ENCODE measurements around the gene KCNAB1.

Gene KCNAB1

GRCh38 chr3:156412600-156412999 lies 292.2 kb downstream of the KCNAB1 start:
- DNase-seq (ENCODE audit: low read depth) = no peak

GRCh38 chr3:156413293-156413892 lies 293.0 kb downstream of the KCNAB1 start:
- DNase-seq (ENCODE audit: low read depth) = no peak

- no peak for DNase-seq (ENCODE audit: low read depth)
These were observed 296.6 kb downstream of the KCNAB1 start for GRCh38 chr3:156416846-156417558.

GRCh38 chr3:156417559-156418132 lies 297.3 kb downstream of the KCNAB1 start:
- no peak for DNase-seq (ENCODE audit: low read depth)

- no peak for DNase-seq (ENCODE audit: low read depth)
These were observed 298.1 kb downstream of the KCNAB1 start for GRCh38 chr3:156418428-156418827.

- DNase-seq (ENCODE audit: low read depth) = no peak
These were observed 301.2 kb downstream of the KCNAB1 start for GRCh38 chr3:156421534-156421933.

GRCh38 chr3:156424758-156425157 lies 304.4 kb downstream of the KCNAB1 start:
- DNase-seq (ENCODE audit: low read depth) = no peak

- DNase-seq (ENCODE audit: low read depth) = no peak
These were observed 305.3 kb downstream of the KCNAB1 start for GRCh38 chr3:156425651-156426050.

GRCh38 chr3:156429125-156429524 lies 308.7 kb downstream of the KCNAB1 start:
- no peak for DNase-seq (ENCODE audit: low read depth)

- no peak for DNase-seq (ENCODE audit: low read depth)
These were observed 311.2 kb downstream of the KCNAB1 start for GRCh38 chr3:156431334-156432124.

- no peak for DNase-seq (ENCODE audit: low read depth)
These were observed 312.2 kb downstream of the KCNAB1 start for GRCh38 chr3:156432563-156432962.

- DNase-seq (ENCODE audit: low read depth) = no peak
These were observed 312.8 kb downstream of the KCNAB1 start for GRCh38 chr3:156433138-156433537.

GRCh38 chr3:156433910-156434309 lies 313.5 kb downstream of the KCNAB1 start:
- DNase-seq (ENCODE audit: low read depth) = no peak

- no peak for DNase-seq (ENCODE audit: low read depth)
These were observed 314.5 kb downstream of the KCNAB1 start for GRCh38 chr3:156434921-156435320.

GRCh38 chr3:156443079-156443478 lies 322.7 kb downstream of the KCNAB1 start:
- no peak for DNase-seq (ENCODE audit: low read depth)

GRCh38 chr3:156445117-156446090 lies 325.0 kb downstream of the KCNAB1 start:
- DNase-seq (ENCODE audit: low read depth) = no peak

- no peak for DNase-seq (ENCODE audit: low read depth)
These were observed 327.9 kb downstream of the KCNAB1 start for GRCh38 chr3:156448300-156448699.

- DNase-seq (ENCODE audit: low read depth) = no peak
These were observed 329.6 kb downstream of the KCNAB1 start for GRCh38 chr3:156449710-156450574.

- no peak for DNase-seq (ENCODE audit: low read depth)
These were observed 335.5 kb downstream of the KCNAB1 start for GRCh38 chr3:156455839-156456238.

- no peak for DNase-seq (ENCODE audit: low read depth)
These were observed 336.4 kb downstream of the KCNAB1 start for GRCh38 chr3:156456771-156457224.
